Endodermal cell (in vitro differentiated cells): Measurements from ENCODE around the gene KRT2. TPM values are rescaled to one million over a fixed set of nuclear protein-coding genes. Genes with fewer than 3 reads are reported as not detected.

Source experiments
- DNase-seq: peaks from one replicate; pipeline ENCODE4 v3.0.0-alpha.2; 2017
- H3K27ac ChIP-seq: 2 replicates; pipeline ENCODE4 v1.5.1; 2013; ENCODE audit warnings: mild to moderate bottlenecking, low read depth, low read length, moderate library complexity
- H3K27me3 ChIP-seq: 2 replicates; pipeline ENCODE4 v1.6.1; 2013; ENCODE audit warnings: mild to moderate bottlenecking, low read length, moderate library complexity; ENCODE audit not compliant: insufficient read depth, control insufficient read depth, poor library complexity, severe bottlenecking
- H3K36me3 ChIP-seq: 2 replicates; pipeline ENCODE4 v1.7.0; 2013; ENCODE audit warnings: mild to moderate bottlenecking, low read length, moderate library complexity; ENCODE audit not compliant: control insufficient read depth, insufficient read depth
- H3K4me1 ChIP-seq: one replicate; pipeline ENCODE4 v1.7.0; 2013; ENCODE audit warnings: low read length; ENCODE audit not compliant: control insufficient read depth, insufficient read depth
- H3K4me3 ChIP-seq: 2 replicates; pipeline ENCODE4 v1.5.1; 2013; ENCODE audit warnings: mild to moderate bottlenecking, low read length, moderate library complexity
- H3K9ac ChIP-seq: 2 replicates; pipeline ENCODE4 v1.6.1; 2013; ENCODE audit warnings: mild to moderate bottlenecking, low read length, moderate library complexity; ENCODE audit not compliant: poor library complexity, severe bottlenecking; ENCODE audit errors: extremely low read depth
- H3K9me3 ChIP-seq: 2 replicates; pipeline ENCODE4 v1.6.1; 2013; ENCODE audit warnings: mild to moderate bottlenecking, low read length, moderate library complexity; ENCODE audit not compliant: control insufficient read depth
- H3K27ac Mint-ChIP-seq: 2 replicates; pipeline ENCODE4 v1.8.0; 2020; ENCODE audit warnings: mixed read lengths
- H3K27me3 Mint-ChIP-seq: 2 replicates; pipeline ENCODE4 v1.8.0; 2021; ENCODE audit warnings: mild to moderate bottlenecking, mixed read lengths; ENCODE audit not compliant: insufficient read depth
- H3K36me3 Mint-ChIP-seq: 2 replicates; pipeline ENCODE4 v1.8.0; 2020; ENCODE audit warnings: low read depth, mixed read lengths
- H3K4me1 Mint-ChIP-seq: 2 replicates; pipeline ENCODE4 v1.8.0; 2020; ENCODE audit warnings: mixed read lengths
- H3K4me3 Mint-ChIP-seq: 2 replicates; pipeline ENCODE4 v1.8.0; 2020; ENCODE audit warnings: mild to moderate bottlenecking, moderate library complexity, mixed read lengths
- H3K9me3 Mint-ChIP-seq: 2 replicates; pipeline ENCODE4 v1.8.0; 2020; ENCODE audit warnings: mild to moderate bottlenecking, mixed read lengths
- WGBS, 2 experiments: methylation state at CpG; one replicate each; pipeline versions ENCODE4 v1.1.5 to v1.1.7; 2013; ENCODE audit warnings: missing lambda C conversion rate in 2 of 2, mixed read lengths in 1 of 2; ENCODE audit not compliant: insufficient coverage in 1 of 2, insufficient read length in 1 of 2; 5-methylcytosine and 5-hydroxymethylcytosine counted together
- total RNA-seq, 2 donors: library from RNA; stranded (reverse); fragmentation: NEBNext Ultra II Directional in 1 of 2; extraction: Animal tissue kit (Norgen Biotek cat#: 25700) in 1 of 2; gene quantifications; 2 replicates in 1 of 2; 3 replicates in 1 of 2; pipeline ENCODE4 v1.2.1, GENCODE V29; 2021
- TF ChIP-seq, protein P1 (sequence below): fragments of 200-600 bp; sonication (generic); conservative IDR thresholded peaks from 2 replicates; pipeline ENCODE4 v1.5.0; 2021; ENCODE audit warnings: antibody characterized with exemption, mild to moderate bottlenecking

Gene KRT2
- total RNA-seq, 2 donors from 2014 or later: not detected

- peak; percentile 49 for DNase-seq
- Mint-ChIP-seq H3K9me3 (no peaks in the 10 kb centered on the region), H3K27ac (no peak overlapping the region), H3K36me3 (no peaks in the 10 kb centered on the region), H3K4me3 (no peak overlapping the region), H3K4me1 (no peaks in the 10 kb centered on the region), H3K27me3 (peaks cover 24% of the 10 kb centered on the region)
- Histone ChIP-seq H3K27ac (no peak overlapping the region), H3K4me1 (peaks cover 4% of the 10 kb centered on the region), H3K4me3 (no peak overlapping the region), H3K9ac (no peak overlapping the region), H3K27me3 (peaks cover 13% of the 10 kb centered on the region), H3K36me3 (no peaks in the 10 kb centered on the region), H3K9me3 (no peaks in the 10 kb centered on the region)
- TF ChIP-seq, protein P1, sequence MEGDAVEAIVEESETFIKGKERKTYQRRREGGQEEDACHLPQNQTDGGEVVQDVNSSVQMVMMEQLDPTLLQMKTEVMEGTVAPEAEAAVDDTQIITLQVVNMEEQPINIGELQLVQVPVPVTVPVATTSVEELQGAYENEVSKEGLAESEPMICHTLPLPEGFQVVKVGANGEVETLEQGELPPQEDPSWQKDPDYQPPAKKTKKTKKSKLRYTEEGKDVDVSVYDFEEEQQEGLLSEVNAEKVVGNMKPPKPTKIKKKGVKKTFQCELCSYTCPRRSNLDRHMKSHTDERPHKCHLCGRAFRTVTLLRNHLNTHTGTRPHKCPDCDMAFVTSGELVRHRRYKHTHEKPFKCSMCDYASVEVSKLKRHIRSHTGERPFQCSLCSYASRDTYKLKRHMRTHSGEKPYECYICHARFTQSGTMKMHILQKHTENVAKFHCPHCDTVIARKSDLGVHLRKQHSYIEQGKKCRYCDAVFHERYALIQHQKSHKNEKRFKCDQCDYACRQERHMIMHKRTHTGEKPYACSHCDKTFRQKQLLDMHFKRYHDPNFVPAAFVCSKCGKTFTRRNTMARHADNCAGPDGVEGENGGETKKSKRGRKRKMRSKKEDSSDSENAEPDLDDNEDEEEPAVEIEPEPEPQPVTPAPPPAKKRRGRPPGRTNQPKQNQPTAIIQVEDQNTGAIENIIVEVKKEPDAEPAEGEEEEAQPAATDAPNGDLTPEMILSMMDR: peak; percentile 45
- 79 to 90% methylated on average over 3 to 7 of the region's 7 CpGs for WGBS, 2 experiments
Measured at GRCh38 chr12:52659395-52659794, 7.4 kb upstream of the KRT2 start.

DNA sequence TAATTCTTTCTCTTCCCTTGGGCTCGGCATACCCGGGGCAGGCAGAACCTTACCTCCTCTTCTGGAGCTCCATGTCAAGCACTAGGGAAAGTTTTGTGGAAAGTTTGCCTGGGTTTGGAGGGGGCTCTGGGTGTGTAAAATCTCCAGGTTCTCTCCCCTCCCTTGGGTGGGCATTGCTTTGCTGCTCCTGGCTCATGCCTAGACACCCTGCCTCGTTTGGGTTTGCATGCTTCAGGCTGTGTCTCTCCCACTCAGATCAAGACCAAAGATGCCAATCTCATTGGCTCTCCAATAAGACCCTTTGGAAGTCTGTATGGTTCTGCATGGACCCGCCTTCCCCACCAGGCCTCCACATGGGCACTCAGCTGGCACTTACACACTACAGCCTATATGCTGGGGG lies 6.2 kb upstream of the KRT2 start:
- no peaks in the 10 kb centered on the region for H3K9me3 ChIP-seq
- H3K4me3 ChIP-seq: no peak overlapping the region
- peaks cover 6% of the 10 kb centered on the region for H3K27me3 ChIP-seq
- H3K36me3 ChIP-seq: no peaks in the 10 kb centered on the region
- peaks cover 4% of the 10 kb centered on the region for H3K4me1 ChIP-seq
- H3K4me3 Mint-ChIP-seq: no peak overlapping the region
- no peak overlapping the region for H3K27ac ChIP-seq
- H3K9me3 Mint-ChIP-seq: no peaks in the 10 kb centered on the region
- TF ChIP-seq, protein P1: no peak
- WGBS, 2 experiments: 88% methylated on average over 4 of the region's 4 CpGs; no CpG with 5 or more reads in 1 of the 2 experiments
- H3K4me1 Mint-ChIP-seq: no peaks in the 10 kb centered on the region
- H3K27ac Mint-ChIP-seq: no peak overlapping the region
- no peak overlapping the region for H3K9ac ChIP-seq
- no peaks in the 10 kb centered on the region for H3K36me3 Mint-ChIP-seq
- peak; percentile 26 for DNase-seq
- H3K27me3 Mint-ChIP-seq: peaks cover 15% of the 10 kb centered on the region

DNA sequence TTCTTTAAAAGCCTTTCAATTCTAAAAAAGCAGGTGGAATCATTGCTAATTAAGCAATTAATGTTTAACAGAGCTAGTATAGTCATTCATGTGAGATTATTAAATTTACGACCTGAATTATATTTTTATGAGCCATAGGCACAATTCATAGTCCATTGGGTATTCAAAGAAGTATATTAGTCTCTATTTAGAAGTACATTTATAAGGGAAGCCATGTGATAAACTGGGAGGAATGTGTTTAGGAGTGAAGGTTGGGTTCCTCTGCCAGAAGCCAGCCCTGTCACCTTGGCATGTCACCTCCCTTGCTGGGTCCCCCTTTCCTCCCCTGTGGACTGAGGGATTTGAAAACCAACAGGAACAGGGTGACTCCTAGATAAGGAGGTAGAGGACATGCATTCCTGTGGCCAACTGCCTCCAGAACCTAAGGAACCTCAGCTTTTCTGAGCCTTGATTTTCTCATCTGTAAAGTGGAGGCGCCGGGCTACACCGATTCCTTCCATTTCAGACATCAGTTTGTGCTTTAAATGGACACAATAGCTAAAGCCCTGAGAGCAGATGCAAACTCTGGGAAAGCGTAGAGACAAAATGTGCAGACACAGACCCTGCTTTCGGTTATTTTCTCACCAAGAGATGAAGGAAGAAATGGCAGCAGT lies 5.4 kb upstream of the KRT2 start:
- Mint-ChIP-seq H3K36me3 (no peaks in the 10 kb centered on the region), H3K9me3 (no peaks in the 10 kb centered on the region), H3K4me1 (no peaks in the 10 kb centered on the region), H3K27ac (no peak overlapping the region), H3K27me3 (peaks cover 12% of the 10 kb centered on the region), H3K4me3 (no peak overlapping the region)
- H3K27ac ChIP-seq: no peak overlapping the region
- H3K9ac ChIP-seq: no peak overlapping the region
- 88 to 95% methylated on average over 4 to 6 of the region's 6 CpGs for WGBS, 2 experiments
- peaks cover 5% of the 10 kb centered on the region for H3K27me3 ChIP-seq
- H3K9me3 ChIP-seq: peaks cover under 1% of the 10 kb centered on the region
- no peak overlapping the region for H3K4me3 ChIP-seq
- no peak for DNase-seq
- H3K4me1 ChIP-seq: no peaks in the 10 kb centered on the region
- H3K36me3 ChIP-seq: no peaks in the 10 kb centered on the region
- TF ChIP-seq, protein P1: no peak
